Peyer's patch (tissue), 4 donors: Measurements from ENCODE around the gene HAUS6.

Experiments
- CTCF ChIP-seq, 6 experiments: fragments of 450-650 bp in 4 of 6; fragments of 200-600 bp in 2 of 6; sonication (generic) in 1 of 6; IDR thresholded peaks; one replicate each; pipeline ENCODE4 v1.5.1; 2017 to 2019; ENCODE audit warnings: antibody characterized with exemption in 6 of 6, mild to moderate bottlenecking in 3 of 6, moderate library complexity in 1 of 6
- POLR2A ChIP-seq, 2 donors: fragments of 450-650 bp; IDR thresholded peaks; one replicate each; pipeline ENCODE4 v1.5.1; 2017; ENCODE audit warnings: antibody characterized with exemption in 2 of 2, mild to moderate bottlenecking in 2 of 2, moderate library complexity in 2 of 2

GRCh38 chr9:19137282-19137681 is 34.6 kb upstream of the HAUS6 start:
- TF ChIP-seq CTCF (IDR thresholded peaks at IDR 0.05) (no peak), POLR2A (IDR thresholded peaks at IDR 0.05) (no peak)
